OCI-LY7 (cell line): ENCODE data around the gene SLC6A17. TPM values are rescaled to one million over a fixed set of nuclear protein-coding genes. Genes with fewer than 3 reads are reported as not detected.

Experiments
- BruUV-seq: library from RNA; stranded (reverse); fragments of 400-500 nt; replicated peaks from 2 replicates; lab custom pipeline; 2021; lab: Mats Ljungman, UMichigan
- CTCF ChIA-PET: fragments of 300-600 bp; sonication (Branson Sonifier 250); formaldehyde crosslinking; loops from one replicate; lab custom pipeline; 2022; ENCODE audit warnings: antibody characterized with exemption; ENCODE audit not compliant: unreplicated experiment; lab: Charles Lee
- POLR2A ChIA-PET: fragments of 300-600 bp; sonication (Branson Sonifier 250); formaldehyde crosslinking; loops from one replicate; lab custom pipeline; 2022; ENCODE audit warnings: antibody characterized with exemption; lab: Charles Lee
- DNase-seq: peaks from one replicate; pipeline ENCODE4 v3.0.0-alpha.2; 2015; ENCODE audit warnings: low spot score
- H2AFZ ChIP-seq: fragments of 200-600 bp; sonication (generic), shearing (Covaris generic); 2 replicates; pipeline ENCODE4 v1.6.1; 2014; ENCODE audit warnings: mild to moderate bottlenecking, antibody characterized with exemption, low read length, moderate library complexity
- H3K27ac ChIP-seq: fragments of 200-600 bp; sonication (generic); 2 replicates; pipeline ENCODE4 v1.5.1; 2014; ENCODE audit warnings: mixed run types, low read depth, mild to moderate bottlenecking, moderate library complexity, low read length, inconsistent platforms; ENCODE audit not compliant: poor library complexity, severe bottlenecking
- H3K36me3 ChIP-seq: fragments of 200-600 bp; sonication (generic); 2 replicates; pipeline ENCODE4 v1.6.1; 2014; ENCODE audit warnings: mild to moderate bottlenecking, antibody characterized with exemption, low read length, moderate library complexity, mixed read lengths; ENCODE audit not compliant: insufficient read depth
- H3K4me1 ChIP-seq: fragments of 200-600 bp; sonication (generic); 2 replicates; pipeline ENCODE4 v1.5.1; 2014; ENCODE audit warnings: mild to moderate bottlenecking, low read length; ENCODE audit not compliant: insufficient read depth, poor library complexity, severe bottlenecking
- H3K4me2 ChIP-seq: fragments of 200-600 bp; sonication (generic); 2 replicates; pipeline ENCODE4 v1.6.1; 2014; ENCODE audit warnings: mild to moderate bottlenecking, low read length
- H3K4me3 ChIP-seq: fragments of 200-600 bp; sonication (generic); 2 replicates; pipeline ENCODE4 v1.5.1; 2014; ENCODE audit warnings: mild to moderate bottlenecking, low read depth, low read length; ENCODE audit not compliant: poor library complexity, severe bottlenecking
- H3K79me2 ChIP-seq: fragments of 200-600 bp; sonication (generic); 2 replicates; pipeline ENCODE4 v1.6.1; 2016; ENCODE audit warnings: low read depth, mild to moderate bottlenecking, low read length, moderate library complexity, mixed read lengths; ENCODE audit not compliant: insufficient read depth
- H3K9me2 ChIP-seq: fragments of 200-600 bp; sonication (generic); 2 replicates; pipeline ENCODE4 v1.6.1; 2016; ENCODE audit warnings: mild to moderate bottlenecking, low read length, mixed read lengths; ENCODE audit not compliant: insufficient read depth
- H3K9me3 ChIP-seq: fragments of 200-600 bp; sonication (generic); 2 replicates; pipeline ENCODE4 v1.6.1; 2014; ENCODE audit warnings: mild to moderate bottlenecking, mixed run types, low read length, mixed read lengths
- H4K20me1 ChIP-seq: fragments of 200-600 bp; sonication (generic); 2 replicates; pipeline ENCODE4 v1.6.1; 2014; ENCODE audit warnings: mild to moderate bottlenecking, antibody characterized with exemption, low read length, moderate library complexity, mixed read lengths; ENCODE audit not compliant: insufficient read depth
- EZH2phosphoT487 ChIP-seq: fragments of 200-600 bp; sonication (generic); IDR thresholded peaks from 2 replicates; pipeline ENCODE4 v1.6.1; 2018; ENCODE audit warnings: low read depth, borderline replicate concordance, mild to moderate bottlenecking, mixed run types, antibody characterized with exemption, low read length, moderate library complexity, mixed read lengths
- intact Hi-C: fragments of 100-400 bp; cut with micrococcal nuclease; formaldehyde crosslinking; loops from one replicate; pipeline ENCODE4 v1.10.0; 2022; ENCODE audit not compliant: unreplicated experiment
- total RNA-seq, 2 experiments: library from RNA; depleted of rRNA in 1 of 2; stranded (reverse); fragments of >200 nt in 1 of 2; shearing (Covaris generic) in 1 of 2; gene quantifications; 2 replicates each; pipeline ENCODE4 v1.2.3, GENCODE V29; 2014 to 2022
- TF ChIP-seq, protein P1 (sequence below): fragments of 200-600 bp; sonication (generic); conservative IDR thresholded peaks from 2 replicates; pipeline ENCODE4 v1.5.1; 2014; ENCODE audit warnings: mild to moderate bottlenecking, antibody characterized with exemption, low read length, moderate library complexity, mixed read lengths

The SLC6A17 gene
- total RNA-seq, 2 experiments from 2014 or later, result not detected

- TF ChIP-seq EZH2phosphoT487, result no peak
- TF ChIP-seq, protein P1, sequence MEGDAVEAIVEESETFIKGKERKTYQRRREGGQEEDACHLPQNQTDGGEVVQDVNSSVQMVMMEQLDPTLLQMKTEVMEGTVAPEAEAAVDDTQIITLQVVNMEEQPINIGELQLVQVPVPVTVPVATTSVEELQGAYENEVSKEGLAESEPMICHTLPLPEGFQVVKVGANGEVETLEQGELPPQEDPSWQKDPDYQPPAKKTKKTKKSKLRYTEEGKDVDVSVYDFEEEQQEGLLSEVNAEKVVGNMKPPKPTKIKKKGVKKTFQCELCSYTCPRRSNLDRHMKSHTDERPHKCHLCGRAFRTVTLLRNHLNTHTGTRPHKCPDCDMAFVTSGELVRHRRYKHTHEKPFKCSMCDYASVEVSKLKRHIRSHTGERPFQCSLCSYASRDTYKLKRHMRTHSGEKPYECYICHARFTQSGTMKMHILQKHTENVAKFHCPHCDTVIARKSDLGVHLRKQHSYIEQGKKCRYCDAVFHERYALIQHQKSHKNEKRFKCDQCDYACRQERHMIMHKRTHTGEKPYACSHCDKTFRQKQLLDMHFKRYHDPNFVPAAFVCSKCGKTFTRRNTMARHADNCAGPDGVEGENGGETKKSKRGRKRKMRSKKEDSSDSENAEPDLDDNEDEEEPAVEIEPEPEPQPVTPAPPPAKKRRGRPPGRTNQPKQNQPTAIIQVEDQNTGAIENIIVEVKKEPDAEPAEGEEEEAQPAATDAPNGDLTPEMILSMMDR, result no peak
- Histone ChIP-seq H2AFZ (no peak overlapping the region), H3K9me3 (no peaks in the 10 kb centered on the region), H3K4me2 (no peak overlapping the region), H3K9me2 (no peaks in the 10 kb centered on the region), H3K4me1 (no peaks in the 10 kb centered on the region), H4K20me1 (no peaks in the 10 kb centered on the region), H3K79me2 (no peaks in the 10 kb centered on the region), H3K36me3 (no peaks in the 10 kb centered on the region), H3K27ac (no peak overlapping the region), H3K4me3 (no peak overlapping the region)
- CTCF ChIA-PET, result no interaction called here
- POLR2A ChIA-PET, result no interaction called here
- intact Hi-C loops, result no loop called here
- BruUV-seq, result no TSS peak
- no peak for DNase-seq
Observed at GRCh38 chr1:110183642-110184167, 33.4 kb downstream of the SLC6A17 start.

GRCh38 chr1:110184446-110184845, 34.2 kb downstream of the SLC6A17 start:
- no peak overlapping the region for H3K4me3 ChIP-seq
- no peak overlapping the region for H3K27ac ChIP-seq
- POLR2A ChIA-PET, result no interaction called here
- TF ChIP-seq, protein P1, result no peak
- TF ChIP-seq EZH2phosphoT487, result no peak
- DNase-seq, result no peak
- H3K4me1 ChIP-seq, result no peaks in the 10 kb centered on the region
- no TSS peak for BruUV-seq
- no peaks in the 10 kb centered on the region for H4K20me1 ChIP-seq
- H3K9me2 ChIP-seq, result no peaks in the 10 kb centered on the region
- CTCF ChIA-PET, result no interaction called here
- no peaks in the 10 kb centered on the region for H3K79me2 ChIP-seq
- intact Hi-C loops, result no loop called here
- H3K9me3 ChIP-seq, result no peaks in the 10 kb centered on the region
- no peak overlapping the region for H3K4me2 ChIP-seq
- H2AFZ ChIP-seq, result no peak overlapping the region
- no peaks in the 10 kb centered on the region for H3K36me3 ChIP-seq

DNA sequence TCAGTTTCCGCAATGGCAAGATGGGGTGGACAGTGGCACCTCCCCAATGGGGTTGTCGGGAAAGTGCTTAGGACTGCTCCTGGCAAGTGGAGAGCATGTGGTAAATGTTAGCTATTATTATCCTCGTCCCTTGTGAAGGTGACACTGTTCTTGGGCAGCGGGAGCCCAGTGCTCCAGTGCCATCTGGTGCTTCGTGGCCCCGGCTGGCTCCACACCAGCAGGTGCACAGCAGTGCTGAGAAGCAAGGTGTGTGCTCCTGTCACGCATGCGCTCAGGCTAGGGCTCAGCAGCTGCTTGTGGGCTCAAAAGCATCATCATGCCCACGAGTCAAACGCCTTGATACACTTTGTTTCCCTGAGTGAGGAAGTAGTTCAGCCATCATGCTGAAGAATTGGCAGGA, 34.9 kb downstream of the SLC6A17 start:
- Histone ChIP-seq H3K4me3 (no peak overlapping the region), H4K20me1 (no peaks in the 10 kb centered on the region), H3K36me3 (no peaks in the 10 kb centered on the region), H3K9me2 (no peaks in the 10 kb centered on the region), H3K9me3 (no peaks in the 10 kb centered on the region), H3K27ac (no peak overlapping the region), H2AFZ (no peak overlapping the region), H3K79me2 (no peaks in the 10 kb centered on the region), H3K4me1 (no peaks in the 10 kb centered on the region), H3K4me2 (no peak overlapping the region)
- intact Hi-C loops, result no loop called here
- no peak for TF ChIP-seq EZH2phosphoT487
- TF ChIP-seq, protein P1, result no peak
- no TSS peak for BruUV-seq
- CTCF ChIA-PET, result no interaction called here
- POLR2A ChIA-PET, result interaction anchor here (0.6 kb wide), 1 partner anchor 1008 kb away, joined by 4 read pairs; no protein-coding TSS in a partner anchor
- no peak for DNase-seq
